HepG2 (cell line): ENCODE data around the gene ZBTB7A.

ENCODE experiments used
- ELF3 ChIP-seq: IDR thresholded peaks from 2 replicates; pipeline ENCODE4 v1.6.1; 2016; ENCODE audit warnings: missing genetic modification reagents, missing compliant biosample characterization
- KDM5A ChIP-seq: fragments of 200-600 bp; sonication (generic); IDR thresholded peaks from 2 replicates; pipeline ENCODE4 v1.7.0; 2018; ENCODE audit warnings: antibody characterized with exemption, mild to moderate bottlenecking, low read length, borderline replicate concordance
- NR1H2 ChIP-seq: sonication (generic); formaldehyde crosslinking; IDR thresholded peaks from 2 replicates; pipeline ENCODE4 v1.8.1; 2022; ENCODE audit warnings: low read depth, missing genetic modification reagents, borderline replicate concordance
- POLR2A ChIP-seq, 2 experiments: IDR thresholded peaks; 2 replicates each; pipeline ENCODE4 v1.6.1; 2011; ENCODE audit warnings: low read depth in 2 of 2, low read length in 2 of 2, mild to moderate bottlenecking in 1 of 2, moderate library complexity in 1 of 2; ENCODE audit not compliant: insufficient read depth in 1 of 2
- POLR2AphosphoS5 ChIP-seq: IDR thresholded peaks from 2 replicates; pipeline ENCODE4 v1.6.1; 2012; ENCODE audit warnings: low read depth, low read length
- RBM39 ChIP-seq: fragments of 200-400 bp; formaldehyde crosslinking; IDR thresholded peaks from one replicate; pipeline ENCODE4 v1.6.1; 2018; ENCODE audit warnings: antibody characterized with exemption, mild to moderate bottlenecking, low read depth, low read length; ENCODE audit not compliant: poor library complexity, severe bottlenecking
- REXO4 ChIP-seq: sonication (generic); formaldehyde crosslinking; IDR thresholded peaks from 2 replicates; pipeline ENCODE4 v1.8.0; 2022; ENCODE audit warnings: missing genetic modification reagents, mild to moderate bottlenecking, borderline replicate concordance
- SNRNP70 ChIP-seq: fragments of 200-400 bp; formaldehyde crosslinking; IDR thresholded peaks from 2 replicates; pipeline ENCODE4 v1.6.1; 2017; ENCODE audit warnings: mild to moderate bottlenecking, low read depth, low read length, moderate library complexity
- SP1 ChIP-seq, 2 experiments: fragments of 450-650 bp in 1 of 2; sonication (generic) in 1 of 2; formaldehyde crosslinking in 1 of 2; IDR thresholded peaks; 2 replicates each; pipeline versions ENCODE4 v1.4.0 to v1.6.1; 2016 to 2020; ENCODE audit warnings: missing genetic modification reagents in 1 of 2
- TCF12 ChIP-seq, 2 experiments: fragments of 450-650 bp in 1 of 2; sonication (generic) in 1 of 2; formaldehyde crosslinking in 1 of 2; IDR thresholded peaks; 2 replicates each; pipeline versions ENCODE4 v1.6.1 to v1.8.0; 2017 to 2022; ENCODE audit warnings: antibody characterized with exemption in 1 of 2, mild to moderate bottlenecking in 1 of 2, missing genetic modification reagents in 1 of 2, moderate library complexity in 1 of 2
- ZEB1 ChIP-seq: IDR thresholded peaks from 2 replicates; pipeline ENCODE4 v1.6.1; 2012; ENCODE audit warnings: mild to moderate bottlenecking, low read depth, inconsistent platforms; ENCODE audit not compliant: insufficient replicate concordance
- TF ChIP-seq, protein P1 (sequence below): sonication (generic); formaldehyde crosslinking; IDR thresholded peaks from 2 replicates; pipeline ENCODE4 v1.5.0; 2020; ENCODE audit warnings: mild to moderate bottlenecking, missing genetic modification reagents, moderate library complexity
- TF ChIP-seq, protein P2 (sequence below), 2 experiments: fragments of 450-650 bp in 1 of 2; sonication (generic) in 1 of 2; formaldehyde crosslinking; IDR thresholded peaks; 2 replicates each; pipeline versions ENCODE4 v1.5.0 to v1.8.0; 2020 to 2022; ENCODE audit warnings: mild to moderate bottlenecking in 1 of 2, missing genetic modification reagents in 1 of 2
- TF ChIP-seq, protein P3 (sequence below): sonication (generic); formaldehyde crosslinking; IDR thresholded peaks from 2 replicates; pipeline ENCODE4 v1.4.0; 2020; ENCODE audit warnings: missing genetic modification reagents

DNA sequence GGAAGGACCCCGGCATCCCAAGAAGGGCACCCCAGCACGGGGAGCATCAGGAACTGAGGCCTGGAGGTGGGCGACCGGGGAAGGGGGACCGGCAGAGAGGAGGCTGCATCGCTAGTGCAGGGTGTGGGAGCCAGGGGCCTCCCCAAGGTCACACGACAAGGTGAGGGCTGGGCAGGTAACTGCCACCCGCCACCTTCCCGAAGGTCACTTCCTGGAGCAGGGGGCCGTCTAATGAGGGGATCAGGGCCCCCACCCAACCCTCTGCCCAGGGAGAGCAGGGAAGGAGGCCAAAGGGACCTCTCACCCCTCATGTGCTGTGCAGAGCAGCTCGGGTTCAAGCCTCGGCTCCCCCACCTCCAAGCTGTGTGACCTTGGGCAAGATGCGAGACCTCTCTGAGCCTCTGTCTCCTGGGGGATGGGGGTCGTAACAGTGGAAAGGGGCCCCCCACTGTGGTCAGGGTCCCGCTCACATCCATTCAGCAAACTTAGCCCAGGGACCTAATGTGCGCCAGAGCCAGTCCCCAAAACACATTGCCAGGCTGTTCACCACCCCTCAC lies 6.0 kb downstream of the ZBTB7A start:
- TF ChIP-seq SP1 (IDR thresholded peaks at IDR 0.05) (no peak), SP1 (CRISPR knock-in tag; IDR thresholded peaks at IDR 0.05) (no peak), NR1H2 (no peak), TCF12 (IDR thresholded peaks at IDR 0.05) (no peak), TCF12 (CRISPR knock-in tag; IDR thresholded peaks at IDR 0.05) (no peak), SNRNP70 (no peak), ELF3 (CRISPR knock-in tag) (no peak), POLR2AphosphoS5 (no peak), ZEB1 (peak; percentile 16), REXO4 (CRISPR knock-in tag) (no peak), RBM39 (no peak), KDM5A (no peak; the same call in 1 of the 2 replicates), POLR2A (IDR thresholded peaks at IDR 0.05; ENCODE audit: insufficient read depth in 1 of 2, low read depth in 2 of 2, low read length in 2 of 2) (peak; percentile 20 to 45; a peak in 1 of 4 replicates)
- TF ChIP-seq, protein P1, sequence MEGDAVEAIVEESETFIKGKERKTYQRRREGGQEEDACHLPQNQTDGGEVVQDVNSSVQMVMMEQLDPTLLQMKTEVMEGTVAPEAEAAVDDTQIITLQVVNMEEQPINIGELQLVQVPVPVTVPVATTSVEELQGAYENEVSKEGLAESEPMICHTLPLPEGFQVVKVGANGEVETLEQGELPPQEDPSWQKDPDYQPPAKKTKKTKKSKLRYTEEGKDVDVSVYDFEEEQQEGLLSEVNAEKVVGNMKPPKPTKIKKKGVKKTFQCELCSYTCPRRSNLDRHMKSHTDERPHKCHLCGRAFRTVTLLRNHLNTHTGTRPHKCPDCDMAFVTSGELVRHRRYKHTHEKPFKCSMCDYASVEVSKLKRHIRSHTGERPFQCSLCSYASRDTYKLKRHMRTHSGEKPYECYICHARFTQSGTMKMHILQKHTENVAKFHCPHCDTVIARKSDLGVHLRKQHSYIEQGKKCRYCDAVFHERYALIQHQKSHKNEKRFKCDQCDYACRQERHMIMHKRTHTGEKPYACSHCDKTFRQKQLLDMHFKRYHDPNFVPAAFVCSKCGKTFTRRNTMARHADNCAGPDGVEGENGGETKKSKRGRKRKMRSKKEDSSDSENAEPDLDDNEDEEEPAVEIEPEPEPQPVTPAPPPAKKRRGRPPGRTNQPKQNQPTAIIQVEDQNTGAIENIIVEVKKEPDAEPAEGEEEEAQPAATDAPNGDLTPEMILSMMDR: no peak
- TF ChIP-seq, protein P2, sequence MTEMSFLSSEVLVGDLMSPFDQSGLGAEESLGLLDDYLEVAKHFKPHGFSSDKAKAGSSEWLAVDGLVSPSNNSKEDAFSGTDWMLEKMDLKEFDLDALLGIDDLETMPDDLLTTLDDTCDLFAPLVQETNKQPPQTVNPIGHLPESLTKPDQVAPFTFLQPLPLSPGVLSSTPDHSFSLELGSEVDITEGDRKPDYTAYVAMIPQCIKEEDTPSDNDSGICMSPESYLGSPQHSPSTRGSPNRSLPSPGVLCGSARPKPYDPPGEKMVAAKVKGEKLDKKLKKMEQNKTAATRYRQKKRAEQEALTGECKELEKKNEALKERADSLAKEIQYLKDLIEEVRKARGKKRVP (CRISPR knock-in tag; IDR thresholded peaks at IDR 0.05): no peak
- TF ChIP-seq, protein P3, sequence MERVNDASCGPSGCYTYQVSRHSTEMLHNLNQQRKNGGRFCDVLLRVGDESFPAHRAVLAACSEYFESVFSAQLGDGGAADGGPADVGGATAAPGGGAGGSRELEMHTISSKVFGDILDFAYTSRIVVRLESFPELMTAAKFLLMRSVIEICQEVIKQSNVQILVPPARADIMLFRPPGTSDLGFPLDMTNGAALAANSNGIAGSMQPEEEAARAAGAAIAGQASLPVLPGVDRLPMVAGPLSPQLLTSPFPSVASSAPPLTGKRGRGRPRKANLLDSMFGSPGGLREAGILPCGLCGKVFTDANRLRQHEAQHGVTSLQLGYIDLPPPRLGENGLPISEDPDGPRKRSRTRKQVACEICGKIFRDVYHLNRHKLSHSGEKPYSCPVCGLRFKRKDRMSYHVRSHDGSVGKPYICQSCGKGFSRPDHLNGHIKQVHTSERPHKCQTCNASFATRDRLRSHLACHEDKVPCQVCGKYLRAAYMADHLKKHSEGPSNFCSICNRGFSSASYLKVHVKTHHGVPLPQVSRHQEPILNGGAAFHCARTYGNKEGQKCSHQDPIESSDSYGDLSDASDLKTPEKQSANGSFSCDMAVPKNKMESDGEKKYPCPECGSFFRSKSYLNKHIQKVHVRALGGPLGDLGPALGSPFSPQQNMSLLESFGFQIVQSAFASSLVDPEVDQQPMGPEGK (CRISPR knock-in tag): no peak; the same call in 1 of the 2 replicates
